KMS-11 (cell line): ENCODE data around the gene MRPL54.

ENCODE experiments used
- H2AFZ ChIP-seq: fragments of 200-600 bp; sonication (generic); 2 replicates; pipeline ENCODE4 v1.6.1; 2016; ENCODE audit warnings: antibody characterized with exemption, mixed run types, low read depth
- H3K27ac ChIP-seq: fragments of 200-600 bp; sonication (generic); 2 replicates; pipeline ENCODE4 v1.6.1; 2016; ENCODE audit warnings: mild to moderate bottlenecking, mixed run types
- H3K27me3 ChIP-seq: fragments of 200-600 bp; sonication (generic); 2 replicates; pipeline ENCODE4 v1.6.1; 2017; ENCODE audit warnings: mild to moderate bottlenecking, low read depth, mixed run types, moderate library complexity; ENCODE audit not compliant: insufficient read depth
- H3K36me3 ChIP-seq: fragments of 200-600 bp; sonication (generic); 2 replicates; pipeline ENCODE4 v1.6.1; 2017; ENCODE audit warnings: mild to moderate bottlenecking, mixed run types; ENCODE audit not compliant: insufficient read depth
- H3K4me1 ChIP-seq: fragments of 200-600 bp; sonication (generic); 2 replicates; pipeline ENCODE4 v1.6.1; 2016; ENCODE audit warnings: mild to moderate bottlenecking, low read depth, mixed run types; ENCODE audit not compliant: poor library complexity, severe bottlenecking
- H3K4me2 ChIP-seq: fragments of 200-600 bp; sonication (generic); 2 replicates; pipeline ENCODE4 v1.7.0; 2016; ENCODE audit warnings: mild to moderate bottlenecking, mixed run types
- H3K4me3 ChIP-seq: fragments of 200-600 bp; sonication (generic); IDR thresholded peaks from 2 replicates; pipeline ENCODE4 v1.6.1; 2017; ENCODE audit warnings: low read depth, low read length, mixed read lengths; ENCODE audit not compliant: insufficient read depth
- H3K79me2 ChIP-seq: fragments of 200-600 bp; sonication (generic); 2 replicates; pipeline ENCODE4 v1.6.1; 2016; ENCODE audit warnings: low read depth, mixed run types; ENCODE audit not compliant: insufficient read depth
- H3K9ac ChIP-seq: fragments of 200-600 bp; sonication (generic); 2 replicates; pipeline ENCODE4 v1.6.1; 2016; ENCODE audit warnings: mild to moderate bottlenecking, mixed run types
- H4K20me1 ChIP-seq: fragments of 200-600 bp; sonication (generic); 2 replicates; pipeline ENCODE4 v1.6.1; 2016; ENCODE audit warnings: mild to moderate bottlenecking, mixed run types; ENCODE audit not compliant: insufficient read depth
- CTCF ChIP-seq: fragments of 200-600 bp; sonication (generic); conservative IDR thresholded peaks from 2 replicates; pipeline ENCODE4 v1.6.1; 2017; ENCODE audit warnings: low read depth, mild to moderate bottlenecking, antibody characterized with exemption, low read length, moderate library complexity, mixed read lengths

Gene MRPL54

GRCh38 chr19:3721131-3721886 is 41.2 kb upstream of the MRPL54 start:
- Histone ChIP-seq H4K20me1 (no peaks in the 10 kb centered on the region), H2AFZ (no peak overlapping the region), H3K4me2 (peak overlapping the region; percentile 29; the same call in 1 of the 2 replicates), H3K9ac (no peak overlapping the region), H3K27me3 (peaks cover 12% of the 10 kb centered on the region), H3K27ac (no peak overlapping the region), H3K79me2 (no peaks in the 10 kb centered on the region), H3K4me3 (no peak overlapping the region), H3K4me1 (peaks cover 25% of the 10 kb centered on the region), H3K36me3 (no peaks in the 10 kb centered on the region)
- TF ChIP-seq CTCF = no peak

- H3K36me3 ChIP-seq = no peaks in the 10 kb centered on the region
- no peaks in the 10 kb centered on the region for H4K20me1 ChIP-seq
- no peak overlapping the region for H3K4me3 ChIP-seq
- no peak overlapping the region for H3K4me2 ChIP-seq
- H2AFZ ChIP-seq = no peak overlapping the region
- H3K9ac ChIP-seq = no peak overlapping the region
- H3K27ac ChIP-seq = no peak overlapping the region
- no peaks in the 10 kb centered on the region for H3K79me2 ChIP-seq
- H3K27me3 ChIP-seq = peaks cover 12% of the 10 kb centered on the region
- TF ChIP-seq CTCF = no peak
- H3K4me1 ChIP-seq = peaks cover 25% of the 10 kb centered on the region
Measured at GRCh38 chr19:3721887-3722442, 40.5 kb upstream of the MRPL54 start.

GRCh38 chr19:3722443-3723109 is 39.9 kb upstream of the MRPL54 start:
- Histone ChIP-seq H3K4me2 (no peak overlapping the region), H4K20me1 (no peaks in the 10 kb centered on the region), H3K4me3 (no peak overlapping the region), H2AFZ (no peak overlapping the region), H3K9ac (no peak overlapping the region), H3K79me2 (no peaks in the 10 kb centered on the region), H3K27me3 (peaks cover 12% of the 10 kb centered on the region), H3K27ac (no peak overlapping the region), H3K4me1 (peaks cover 25% of the 10 kb centered on the region), H3K36me3 (no peaks in the 10 kb centered on the region)
- no peak for TF ChIP-seq CTCF

GRCh38 chr19:3723110-3723488 is 39.4 kb upstream of the MRPL54 start:
- Histone ChIP-seq H2AFZ (no peak overlapping the region), H3K4me2 (no peak overlapping the region), H3K27ac (no peak overlapping the region), H3K79me2 (no peaks in the 10 kb centered on the region), H3K9ac (no peak overlapping the region), H3K4me1 (peaks cover 25% of the 10 kb centered on the region), H3K4me3 (no peak overlapping the region), H3K36me3 (no peaks in the 10 kb centered on the region), H4K20me1 (no peaks in the 10 kb centered on the region), H3K27me3 (peaks cover 12% of the 10 kb centered on the region)
- TF ChIP-seq CTCF = no peak
